Endothelial cell (in vitro differentiated cells): ENCODE data around the gene FYTTD1. TPM values are rescaled to one million over a fixed set of nuclear protein-coding genes. Genes with fewer than 3 reads are reported as not detected.

Source experiments
- DNase-seq: peaks from one replicate; pipeline ENCODE4 v3.0.0; 2021; ENCODE audit warnings: low spot score
- H3K27ac Mint-ChIP-seq: one replicate; pipeline ENCODE4 v1.8.0; 2021; ENCODE audit warnings: mixed read lengths, inconsistent platforms; ENCODE audit not compliant: unreplicated experiment
- H3K27me3 Mint-ChIP-seq: one replicate; pipeline ENCODE4 v1.8.0; 2021; ENCODE audit warnings: mild to moderate bottlenecking, moderate library complexity, mixed read lengths, inconsistent platforms; ENCODE audit not compliant: unreplicated experiment
- H3K36me3 Mint-ChIP-seq: one replicate; pipeline ENCODE4 v1.8.0; 2021; ENCODE audit warnings: mild to moderate bottlenecking, low read depth, mixed read lengths, inconsistent platforms; ENCODE audit not compliant: unreplicated experiment
- H3K4me1 Mint-ChIP-seq: one replicate; pipeline ENCODE4 v1.8.0; 2021; ENCODE audit warnings: mild to moderate bottlenecking, mixed read lengths, inconsistent platforms; ENCODE audit not compliant: unreplicated experiment
- H3K4me3 Mint-ChIP-seq: one replicate; pipeline ENCODE4 v1.8.0; 2021; ENCODE audit warnings: mild to moderate bottlenecking, mixed read lengths, inconsistent platforms; ENCODE audit not compliant: unreplicated experiment
- H3K9me3 Mint-ChIP-seq: one replicate; pipeline ENCODE4 v1.8.0; 2021; ENCODE audit warnings: mixed read lengths, inconsistent platforms; ENCODE audit not compliant: unreplicated experiment
- total RNA-seq: library from RNA; stranded (reverse); fragmentation: NEBNext Ultra II Directional; extraction: Animal tissue kit (Norgen Biotek cat#: 25700); gene quantifications from one replicate; pipeline ENCODE4 v1.2.1, GENCODE V29; 2021; ENCODE audit not compliant: unreplicated experiment
- TF ChIP-seq, protein P1 (sequence below): fragments of 200-600 bp; sonication (generic); IDR thresholded peaks from one replicate; pipeline ENCODE4 v1.5.0; 2021; ENCODE audit warnings: antibody characterized with exemption; ENCODE audit not compliant: unreplicated experiment

FYTTD1 gene
- total RNA-seq, 1 donor from 2014 or later: 65.3 TPM

DNA sequence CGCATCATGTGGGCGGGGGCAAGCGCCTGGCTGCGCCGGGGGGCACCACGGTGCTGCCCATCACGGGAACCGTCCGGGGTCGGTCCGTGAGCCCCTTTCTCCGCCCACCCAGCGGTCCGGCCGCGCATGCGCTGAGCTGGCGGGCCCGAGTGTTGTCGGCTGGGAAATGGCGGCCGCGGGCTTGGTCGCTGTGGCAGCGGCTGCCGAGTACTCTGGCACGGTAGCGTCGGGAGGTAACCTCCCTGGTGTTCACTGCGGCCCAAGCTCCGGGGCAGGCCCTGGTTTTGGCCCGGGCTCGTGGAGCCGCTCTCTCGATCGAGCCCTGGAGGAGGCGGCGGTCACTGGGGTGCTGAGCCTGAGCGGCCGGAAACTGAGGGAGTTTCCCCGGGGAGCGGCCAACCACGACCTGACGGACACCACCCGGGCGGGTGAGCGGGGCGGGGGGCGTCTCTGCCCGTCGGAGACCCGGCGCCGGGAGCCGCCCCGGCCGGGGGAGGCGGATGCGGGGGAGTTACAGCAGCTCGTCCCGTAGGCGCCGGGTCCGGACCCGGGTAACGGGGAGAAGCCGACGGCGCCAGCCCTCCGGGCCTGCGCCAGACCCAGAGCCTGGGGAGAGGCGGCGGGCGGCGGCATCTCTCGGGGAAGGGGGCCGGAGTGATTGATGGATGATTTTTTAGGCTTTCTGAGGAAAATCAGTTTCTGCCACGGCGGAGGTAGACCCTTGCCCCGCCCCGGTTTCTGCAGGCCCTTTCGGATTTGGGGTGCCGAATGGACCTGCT is 41.6 kb downstream of the FYTTD1 start, which contains the start of gene LRCH3:
Gene LRCH3, plus strand, starts transcription at position 142 of the 779 bp plus-strand sequence. Its CDS starts 25 bp downstream, at position 167.
- peaks cover 4% of the 10 kb centered on the region for H3K27me3 Mint-ChIP-seq
- no peaks in the 10 kb centered on the region for H3K9me3 Mint-ChIP-seq
- peak; percentile 95 for DNase-seq
- peaks cover 10% of the 10 kb centered on the region for H3K36me3 Mint-ChIP-seq
- peak within 1 kb of the TSS; percentile 100 for H3K4me3 Mint-ChIP-seq
- peak within 1 kb of the TSS; percentile 95 for H3K27ac Mint-ChIP-seq
- TF ChIP-seq, protein P1, sequence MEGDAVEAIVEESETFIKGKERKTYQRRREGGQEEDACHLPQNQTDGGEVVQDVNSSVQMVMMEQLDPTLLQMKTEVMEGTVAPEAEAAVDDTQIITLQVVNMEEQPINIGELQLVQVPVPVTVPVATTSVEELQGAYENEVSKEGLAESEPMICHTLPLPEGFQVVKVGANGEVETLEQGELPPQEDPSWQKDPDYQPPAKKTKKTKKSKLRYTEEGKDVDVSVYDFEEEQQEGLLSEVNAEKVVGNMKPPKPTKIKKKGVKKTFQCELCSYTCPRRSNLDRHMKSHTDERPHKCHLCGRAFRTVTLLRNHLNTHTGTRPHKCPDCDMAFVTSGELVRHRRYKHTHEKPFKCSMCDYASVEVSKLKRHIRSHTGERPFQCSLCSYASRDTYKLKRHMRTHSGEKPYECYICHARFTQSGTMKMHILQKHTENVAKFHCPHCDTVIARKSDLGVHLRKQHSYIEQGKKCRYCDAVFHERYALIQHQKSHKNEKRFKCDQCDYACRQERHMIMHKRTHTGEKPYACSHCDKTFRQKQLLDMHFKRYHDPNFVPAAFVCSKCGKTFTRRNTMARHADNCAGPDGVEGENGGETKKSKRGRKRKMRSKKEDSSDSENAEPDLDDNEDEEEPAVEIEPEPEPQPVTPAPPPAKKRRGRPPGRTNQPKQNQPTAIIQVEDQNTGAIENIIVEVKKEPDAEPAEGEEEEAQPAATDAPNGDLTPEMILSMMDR: no peak
- H3K4me1 Mint-ChIP-seq: peaks cover 24% of the 10 kb centered on the region

DNA sequence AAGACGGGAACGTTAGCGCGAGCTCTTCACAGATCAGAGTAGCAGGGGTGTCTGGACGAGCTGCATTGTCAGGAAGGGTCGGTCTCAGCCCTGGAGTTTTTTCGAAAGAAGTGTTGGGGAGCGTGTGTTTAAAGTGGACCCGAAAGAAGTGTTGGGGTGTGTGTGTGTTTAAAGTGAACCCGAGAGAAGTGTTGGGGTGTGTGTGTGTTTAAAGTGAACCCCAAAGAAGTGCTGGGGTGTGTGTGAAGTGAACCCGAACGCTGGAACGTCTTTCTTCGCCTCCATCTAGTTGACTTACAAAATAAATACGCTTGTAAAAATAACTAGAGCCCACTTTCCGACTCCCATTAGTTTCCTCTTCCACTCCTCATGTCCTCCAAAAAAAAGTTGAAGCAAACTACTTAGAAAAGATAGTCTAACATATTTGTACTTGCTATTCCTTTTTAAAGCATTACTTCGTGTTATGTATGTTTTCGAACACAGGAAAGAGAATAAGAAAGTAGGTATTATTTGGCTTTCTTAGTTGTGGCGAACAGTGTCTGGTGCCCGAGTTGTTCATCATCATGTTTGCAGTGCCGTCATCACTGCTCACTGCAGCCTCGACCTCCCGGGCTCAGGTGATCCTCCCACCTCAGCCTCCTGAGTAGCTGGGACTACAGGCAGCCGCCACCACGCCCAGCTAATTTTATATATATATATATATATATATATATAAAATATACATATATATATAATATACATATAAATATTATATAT is 42.4 kb downstream of the FYTTD1 start:
- DNase-seq: no peak
- TF ChIP-seq, protein P1: no peak
- H3K27ac Mint-ChIP-seq: peak overlapping the region; percentile 95
- H3K27me3 Mint-ChIP-seq: peaks cover 4% of the 10 kb centered on the region
- peaks cover 24% of the 10 kb centered on the region for H3K4me1 Mint-ChIP-seq
- peak overlapping the region; percentile 100 for H3K4me3 Mint-ChIP-seq
- no peaks in the 10 kb centered on the region for H3K9me3 Mint-ChIP-seq
- H3K36me3 Mint-ChIP-seq: peaks cover 10% of the 10 kb centered on the region

DNA sequence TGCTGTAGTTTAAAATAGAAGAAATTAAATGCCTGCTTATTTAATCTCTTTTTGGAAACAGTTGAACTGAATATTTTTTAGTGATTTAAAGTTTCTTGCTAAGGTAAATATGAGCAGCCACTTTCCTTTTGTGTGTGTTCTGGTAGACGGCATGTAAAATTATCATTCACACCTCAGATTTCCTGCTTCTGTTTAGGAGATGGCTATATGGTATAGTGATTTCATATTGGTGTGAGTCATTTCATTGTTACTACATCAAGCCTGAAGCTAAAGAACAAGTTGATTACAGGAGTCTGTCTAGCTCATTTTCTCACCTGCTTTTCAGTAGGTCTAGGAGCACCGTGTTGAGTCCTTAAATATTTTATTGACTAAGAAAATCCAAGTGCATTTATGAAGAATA is 43.6 kb downstream of the FYTTD1 start:
- Mint-ChIP-seq H3K27me3 (peaks cover 4% of the 10 kb centered on the region), H3K27ac (no peak overlapping the region), H3K4me1 (peaks cover 16% of the 10 kb centered on the region), H3K9me3 (no peaks in the 10 kb centered on the region), H3K36me3 (peaks cover 10% of the 10 kb centered on the region), H3K4me3 (peak overlapping the region; percentile 51)
- DNase-seq: no peak
- TF ChIP-seq, protein P1: no peak

GRCh38 chr3:197794115-197794514 is 44.4 kb downstream of the FYTTD1 start:
- TF ChIP-seq, protein P1: no peak
- DNase-seq: no peak
- Mint-ChIP-seq H3K9me3 (no peaks in the 10 kb centered on the region), H3K4me3 (no peak overlapping the region), H3K4me1 (peaks cover 16% of the 10 kb centered on the region), H3K27me3 (peaks cover 4% of the 10 kb centered on the region), H3K27ac (no peak overlapping the region), H3K36me3 (peaks cover 10% of the 10 kb centered on the region)
